ENCODE results near the gene OLAH. TPM values are rescaled to one million over a fixed set of nuclear protein-coding genes. Genes with fewer than 3 reads are reported as not detected.

The OLAH gene
- total RNA-seq, 1 experiment from 2014 or later = 0.48 TPM

DNA sequence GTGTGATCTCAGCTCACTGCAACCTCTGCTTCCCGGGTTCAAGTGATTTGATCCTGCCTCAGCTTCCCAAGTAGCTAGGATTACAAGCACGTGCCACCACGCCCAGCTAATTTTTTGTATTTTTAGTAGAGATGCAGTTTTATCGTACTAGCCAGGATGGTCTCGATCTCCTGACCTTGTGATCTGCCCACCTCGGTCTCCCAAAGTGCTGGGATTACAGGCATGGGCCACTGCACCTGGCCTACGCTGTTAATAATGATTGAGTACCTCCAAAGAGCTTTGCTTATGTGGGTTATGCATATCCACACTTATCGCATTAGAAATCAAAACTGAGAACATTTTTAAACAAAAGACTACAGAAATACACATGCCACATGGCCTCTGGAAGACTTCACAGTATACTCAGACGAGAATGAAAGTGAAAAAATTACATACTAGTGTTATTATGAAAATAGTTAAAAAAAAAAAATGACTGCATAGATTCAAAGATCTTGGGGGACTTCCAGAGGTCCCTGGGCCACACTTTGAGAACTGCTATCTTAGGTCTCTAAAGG, 78.8 kb downstream of the OLAH start:
- H3K79me2 ChIP-seq (ENCODE audit: insufficient read depth, low read length) = no peaks in the 10 kb centered on the region
- no peak overlapping the region for H2AK5ac ChIP-seq (ENCODE audit: insufficient read length, low read length)
- no peak overlapping the region for H3K9ac ChIP-seq (ENCODE audit: extremely low read depth, insufficient read length, low read length)
- no peak overlapping the region for H2AFZ ChIP-seq (ENCODE audit: low read length)
- Mint-ChIP-seq H3K4me3 (no peak overlapping the region), H3K27me3 (ENCODE audit: low read depth) (no peaks in the 10 kb centered on the region), H3K9me3 (no peaks in the 10 kb centered on the region), H3K4me1 (no peaks in the 10 kb centered on the region), H3K27ac (no peak overlapping the region), H3K36me3 (ENCODE audit: insufficient read depth in 1 of 3, low read depth in 3 of 3) (peaks cover 9 to 33% (median 19%) of the 10 kb centered on the region in 3 experiments)
- H4K91ac ChIP-seq (ENCODE audit: insufficient read length, low read depth, low read length) = no peak overlapping the region
- no peak overlapping the region for H3K4ac ChIP-seq (ENCODE audit: low read depth, low read length)
- H3K9me3 ChIP-seq (ENCODE audit: control insufficient read depth, low read depth, low read length) = no peaks in the 10 kb centered on the region
- H3K23ac ChIP-seq (ENCODE audit: insufficient read length, low read depth, low read length) = no peak overlapping the region
- H3T11ph ChIP-seq (ENCODE audit: low read length) = no peak overlapping the region
- no peaks in the 10 kb centered on the region for H3K27me3 ChIP-seq (ENCODE audit: insufficient read depth, low read length)
- no peak overlapping the region for H4K5ac ChIP-seq (ENCODE audit: insufficient read length, low read depth, low read length)
- no peak overlapping the region for H2BK12ac ChIP-seq (ENCODE audit: insufficient read length, low read depth, low read length)
- H2BK15ac ChIP-seq (ENCODE audit: low read depth, low read length) = no peak overlapping the region
- H3K27ac ChIP-seq (ENCODE audit: insufficient read length, low read depth, low read length) = no peak overlapping the region
- H3K18ac ChIP-seq (ENCODE audit: insufficient read length, low read depth, low read length) = no peak overlapping the region
- no peak overlapping the region for H4K8ac ChIP-seq (replicated peaks; ENCODE audit: insufficient read length, low read depth, low read length)
- H3K79me1 ChIP-seq (ENCODE audit: insufficient read depth, low read depth, low read length, poor library complexity, severe bottlenecking) = no peaks in the 10 kb centered on the region
- no peak overlapping the region for H3K14ac ChIP-seq (ENCODE audit: insufficient read depth, low read length)
- no peak overlapping the region for H2BK120ac ChIP-seq (ENCODE audit: low read depth, low read length, poor library complexity, severe bottlenecking)
- no peaks in the 10 kb centered on the region for H3K23me2 ChIP-seq (ENCODE audit: insufficient read length, low read depth, low read length, poor library complexity, severe bottlenecking)
- no peak overlapping the region for H2BK5ac ChIP-seq (ENCODE audit: insufficient read length, low read length)
- H3K4me2 ChIP-seq (ENCODE audit: insufficient read depth, insufficient read length, low read length) = no peak overlapping the region
- no peaks in the 10 kb centered on the region for H3K4me1 ChIP-seq (ENCODE audit: insufficient read depth, low read length)
- H4K20me1 ChIP-seq (ENCODE audit: control insufficient read depth, insufficient read depth, insufficient read length) = no peaks in the 10 kb centered on the region
- no peak for TF ChIP-seq CTCF (conservative IDR thresholded peaks at IDR 0.05)
- no peak overlapping the region for H3K56ac ChIP-seq (ENCODE audit: insufficient read length, low read depth, low read length)
- DNase-seq = no peak
- no CpG with 5 or more reads among the region's 9 CpGs for WGBS (ENCODE audit: extremely low coverage, insufficient read length, low lambda C conversion rate)
- H2BK20ac ChIP-seq (ENCODE audit: low read depth, low read length, poor library complexity, severe bottlenecking) = no peak overlapping the region

Other genes starting within 250 kb of the OLAH start
- 0.86 and 1.3 TPM in 2 replicates for gene CDNF, start 205.9 kb upstream of the OLAH start, total RNA-seq (2021)
- 38.5 and 41.0 TPM in 2 replicates for gene HSPA14, start 205.6 kb upstream of the OLAH start, total RNA-seq (2021)
- 23.1 and 25.0 TPM in 2 replicates for gene MSANTD7, start 205.6 kb upstream of the OLAH start, total RNA-seq (2021)
- gene SUV39H2, start 165.1 kb upstream of the OLAH start, total RNA-seq (2021) = 59.7 and 62.6 TPM in 2 replicates
- 11.9 and 15.2 TPM in 2 replicates for gene DCLRE1C, start 89.8 kb upstream of the OLAH start, total RNA-seq (2021)
- gene MEIG1, start 84.6 kb upstream of the OLAH start, total RNA-seq (2021) = 0.72 TPM in 1 of 2 replicates, not detected in the other
- 22.0 and 25.0 TPM in 2 replicates for gene ACBD7, start 44.8 kb downstream of the OLAH start, total RNA-seq (2021)
- gene RPP38, start 53.4 kb downstream of the OLAH start, total RNA-seq (2021) = 25.9 and 26.6 TPM in 2 replicates
- gene NMT2, start 124.8 kb downstream of the OLAH start, total RNA-seq (2021) = 11.8 and 12.2 TPM in 2 replicates